GM18507 (cell line): ENCODE results near the gene SHE.

Experiments
- DNase-seq: peaks from one replicate; pipeline ENCODE4 v3.0.0; 2011; ENCODE audit warnings: low read depth; ENCODE audit not compliant: insufficient read length; ENCODE audit errors: extremely low spot score
- FAIRE-seq: peaks from 2 replicates; lab custom pipeline; 2011; peaks lifted over from hg19 to GRCh38; lab: Jason Lieb, UNC

SHE gene

GRCh38 chr1:154430903-154431302, 71.3 kb downstream of the SHE start:
- DNase-seq (no peak), FAIRE-seq (no peak)

GRCh38 chr1:154429841-154430611, 72.2 kb downstream of the SHE start:
- DNase-seq: no peak
- no peak for FAIRE-seq
